HG03095 (cell line): ENCODE measurements around the gene TRMT1.

Experiments used
- ATAC-seq: cut with Tn5 transposase; IDR thresholded peaks from one replicate; pipeline ENCODE4 v1.9.1; 2021; ENCODE audit warnings: moderate library complexity; ENCODE audit not compliant: unreplicated experiment

TRMT1 gene

GRCh38 chr19:13092606-13093235 lies 23.8 kb downstream of the TRMT1 start:
- ATAC-seq: no peak

- ATAC-seq: no peak
These were observed 24.4 kb downstream of the TRMT1 start for GRCh38 chr19:13092158-13092543.

- ATAC-seq: no peak
These were observed 25.0 kb downstream of the TRMT1 start for GRCh38 chr19:13091400-13092157.

- ATAC-seq: no peak
These were observed 25.9 kb downstream of the TRMT1 start for GRCh38 chr19:13090511-13091231.

GRCh38 chr19:13089857-13090507 lies 26.6 kb downstream of the TRMT1 start:
- ATAC-seq: no peak

- no peak for ATAC-seq
These were observed 27.2 kb downstream of the TRMT1 start for GRCh38 chr19:13089139-13089856.

- no peak for ATAC-seq
These were observed 28.6 kb downstream of the TRMT1 start for GRCh38 chr19:13087795-13088537.

GRCh38 chr19:13087295-13087694 lies 29.2 kb downstream of the TRMT1 start:
- ATAC-seq: no peak

GRCh38 chr19:13086341-13086740 lies 30.2 kb downstream of the TRMT1 start:
- ATAC-seq: no peak

- ATAC-seq: no peak
These were observed 30.9 kb downstream of the TRMT1 start for GRCh38 chr19:13085666-13086065.

- ATAC-seq: no peak
These were observed 32.9 kb downstream of the TRMT1 start for GRCh38 chr19:13083627-13084026.

GRCh38 chr19:13083008-13083404 lies 33.5 kb downstream of the TRMT1 start:
- no peak for ATAC-seq

GRCh38 chr19:13082192-13083007 lies 34.1 kb downstream of the TRMT1 start:
- ATAC-seq: no peak

- ATAC-seq: no peak
These were observed 37.0 kb downstream of the TRMT1 start for GRCh38 chr19:13079542-13079986.

GRCh38 chr19:13078897-13079541 lies 37.5 kb downstream of the TRMT1 start:
- ATAC-seq: no peak

GRCh38 chr19:13078381-13078780 lies 38.2 kb downstream of the TRMT1 start:
- no peak for ATAC-seq

GRCh38 chr19:13077240-13077639 lies 39.3 kb downstream of the TRMT1 start:
- no peak for ATAC-seq

GRCh38 chr19:13076787-13077186 lies 39.8 kb downstream of the TRMT1 start:
- ATAC-seq: no peak

- no peak for ATAC-seq
These were observed 40.2 kb downstream of the TRMT1 start for GRCh38 chr19:13076320-13076719.
